BLaER1 treated with 17β-estradiol and CSF1 and Interleukin-3, amounts not matched to agents 10 nM and 100 nM (cell line): ENCODE results near the gene SIX4.
A peak's percentile ranks its signal among the peaks of the same experiment; 100 is the strongest.

Experiments used
- H3K27ac ChIP-seq, 11 experiments: shearing (Covaris generic); formaldehyde crosslinking; 2 replicates each; pipeline ENCODE4 v1.8.1; 2022
- H3K27me3 ChIP-seq, 11 experiments: shearing (Covaris generic); formaldehyde crosslinking; 2 replicates each; pipeline ENCODE4 v1.8.1; 2022
- H3K36me3 ChIP-seq, 11 experiments: shearing (Covaris generic); formaldehyde crosslinking; 2 replicates each; pipeline ENCODE4 v1.8.1; 2022
- H3K4me1 ChIP-seq, 10 experiments: shearing (Covaris generic); formaldehyde crosslinking; 2 replicates each; pipeline ENCODE4 v1.8.1; 2022
- H3K4me2 ChIP-seq, 11 experiments: shearing (Covaris generic); formaldehyde crosslinking; 2 replicates each; pipeline ENCODE4 v1.8.1; 2022
- H3K4me3 ChIP-seq, 10 experiments: shearing (Covaris generic); formaldehyde crosslinking; 2 replicates each; pipeline ENCODE4 v1.8.1; 2022
- H3K9ac ChIP-seq, 11 experiments: shearing (Covaris generic); formaldehyde crosslinking; 2 replicates each; pipeline ENCODE4 v1.8.1; 2022
- H3K9me3 ChIP-seq, 11 experiments: shearing (Covaris generic); formaldehyde crosslinking; replicated peaks in 1 of 11; 2 replicates each; pipeline ENCODE4 v1.8.1; 2022
- H4K20me1 ChIP-seq, 11 experiments: shearing (Covaris generic); formaldehyde crosslinking; 2 replicates each; pipeline ENCODE4 v1.8.1; 2022
- Cebpa-rat ChIP-seq, 11 experiments: shearing (Covaris generic); IDR thresholded peaks; 2 replicates each; pipeline ENCODE4 v1.8.1; 2022

Gene SIX4

DNA sequence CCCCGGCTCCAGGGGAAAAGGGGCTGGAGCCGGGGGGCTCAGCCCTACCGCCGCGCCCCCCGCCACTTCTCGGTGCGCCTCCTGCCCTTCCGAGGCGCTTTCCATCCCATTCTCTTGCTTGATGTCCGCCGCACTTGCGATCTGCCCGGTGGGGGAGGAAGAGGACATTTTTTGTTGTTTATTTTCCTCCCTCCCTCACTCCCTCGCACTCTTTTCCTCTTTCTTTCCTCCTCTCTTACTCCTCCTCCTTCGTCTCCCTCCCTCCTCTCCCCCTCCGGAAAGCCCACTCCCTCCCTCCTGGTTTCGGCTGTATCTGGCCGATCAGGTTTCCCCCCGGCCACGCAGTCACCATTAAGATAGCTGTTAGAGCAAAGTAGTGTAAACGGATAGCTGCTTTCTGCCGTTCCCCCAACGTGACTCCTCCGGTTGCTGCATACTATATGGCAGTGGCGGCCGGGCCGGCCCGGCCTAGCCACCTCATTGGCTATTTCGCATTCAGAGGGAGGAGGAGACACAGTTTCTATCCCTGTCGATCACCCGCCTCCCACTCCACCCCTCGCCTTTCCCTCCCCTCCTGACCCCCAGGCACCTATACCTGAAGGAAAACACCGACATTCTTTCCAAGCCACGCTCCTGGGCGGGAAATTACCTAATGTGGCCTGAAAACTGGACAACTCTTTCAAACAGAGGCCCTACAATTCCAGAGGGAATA, at the start of gene SIX4:
Gene SIX4, minus strand, starts transcription at position 445 of the 712 bp plus-strand sequence. Its CDS starts 277 bp downstream, at position 168.
- Histone ChIP-seq H3K27me3 (peaks cover 73 to 82% (median 75%) of the 10 kb centered on the region in 11 experiments), H3K4me3 (peak within 1 kb of the TSS; percentile 54 to 71 (median 61)), H3K9ac (peak within 1 kb of the TSS in 6 of 11 experiments; percentile 7 to 50 (median 23); a peak in 5 of 22 replicates), H3K9me3 (peaks cover 0 to 15% (median 10%) of the 10 kb centered on the region in 11 experiments; a peak in 14 of 22 replicates), H3K36me3 (no peaks in the 10 kb centered on the region), H4K20me1 (peaks cover 0 to 28% (median 19%) of the 10 kb centered on the region in 11 experiments; a peak in 15 of 22 replicates), H3K27ac (no peak within 1 kb of the TSS), H3K4me2 (peak within 1 kb of the TSS; percentile 89 to 99 (median 96)), H3K4me1 (peaks cover 17 to 22% (median 20%) of the 10 kb centered on the region in 10 experiments)
- TF ChIP-seq Cebpa-rat (IDR thresholded peaks at IDR 0.05): no peak

DNA sequence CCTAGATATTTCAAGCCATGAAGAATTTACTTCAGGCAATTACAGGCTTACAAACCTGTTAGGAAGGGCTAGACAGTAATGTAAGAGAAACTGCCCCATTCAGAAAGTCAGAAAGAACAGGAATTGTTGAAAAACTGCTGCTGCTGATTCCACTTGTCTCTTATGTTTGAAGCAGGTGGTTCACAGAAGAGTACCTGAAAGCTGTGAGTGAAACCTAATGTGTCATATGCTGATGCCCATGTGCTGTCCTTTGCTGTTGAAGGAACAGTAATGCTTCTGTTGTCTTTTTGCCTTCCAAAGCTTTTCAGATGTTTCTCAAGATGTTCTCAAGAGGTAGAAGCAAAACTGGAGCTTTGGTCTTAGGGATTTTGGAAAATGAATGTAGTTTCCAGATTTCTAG, 49.4 kb upstream of the SIX4 start:
- peaks cover 0 to 56% (median 15%) of the 10 kb centered on the region in 11 experiments; a peak in 8 of 22 replicates for H4K20me1 ChIP-seq
- peaks cover 0 to 5% (median 0%) of the 10 kb centered on the region in 11 experiments; a peak in 1 of 22 replicates for H3K36me3 ChIP-seq
- H3K4me3 ChIP-seq: no peak overlapping the region
- no peak for TF ChIP-seq Cebpa-rat (IDR thresholded peaks at IDR 0.05)
- H3K9me3 ChIP-seq: peaks cover 0 to 4% (median 0%) of the 10 kb centered on the region in 11 experiments; a peak in 1 of 22 replicates
- H3K4me2 ChIP-seq: no peak overlapping the region
- no peak overlapping the region for H3K27ac ChIP-seq
- no peak overlapping the region for H3K9ac ChIP-seq
- no peaks in the 10 kb centered on the region for H3K27me3 ChIP-seq
- peaks cover 0 to 6% (median 0%) of the 10 kb centered on the region in 10 experiments; a peak in 3 of 20 replicates for H3K4me1 ChIP-seq

DNA sequence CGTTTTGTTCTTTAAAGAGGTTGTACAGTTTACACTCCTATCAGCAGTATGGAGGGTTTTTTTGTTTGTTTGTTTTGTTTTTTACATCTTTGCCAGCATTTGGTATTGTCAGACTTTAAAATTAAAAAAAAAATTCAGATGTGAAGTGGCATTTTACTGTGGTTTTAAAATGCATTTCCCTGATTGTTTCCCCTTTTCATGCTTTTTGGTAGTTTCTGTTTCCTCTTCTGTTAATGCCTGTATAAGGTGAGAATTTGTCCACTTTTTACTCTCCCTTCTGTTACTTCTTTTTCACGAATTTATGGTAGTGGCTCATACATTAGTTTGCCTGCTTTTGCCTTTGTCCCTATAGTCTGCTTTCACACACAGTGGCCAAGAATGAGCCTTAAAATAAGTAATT, 47.0 kb upstream of the SIX4 start:
- H3K9ac ChIP-seq: no peak overlapping the region
- H3K36me3 ChIP-seq: peaks cover 0 to 5% (median 0%) of the 10 kb centered on the region in 11 experiments; a peak in 1 of 22 replicates
- no peaks in the 10 kb centered on the region for H3K27me3 ChIP-seq
- peaks cover 0 to 4% (median 0%) of the 10 kb centered on the region in 11 experiments; a peak in 2 of 22 replicates for H3K9me3 ChIP-seq
- H3K4me2 ChIP-seq: no peak overlapping the region
- H3K4me3 ChIP-seq: no peak overlapping the region
- peaks cover 0 to 6% (median 0%) of the 10 kb centered on the region in 10 experiments; a peak in 3 of 20 replicates for H3K4me1 ChIP-seq
- no peak for TF ChIP-seq Cebpa-rat (IDR thresholded peaks at IDR 0.05)
- no peak overlapping the region for H3K27ac ChIP-seq
- H4K20me1 ChIP-seq: peaks cover 0 to 55% (median 8%) of the 10 kb centered on the region in 11 experiments; a peak in 7 of 22 replicates

DNA sequence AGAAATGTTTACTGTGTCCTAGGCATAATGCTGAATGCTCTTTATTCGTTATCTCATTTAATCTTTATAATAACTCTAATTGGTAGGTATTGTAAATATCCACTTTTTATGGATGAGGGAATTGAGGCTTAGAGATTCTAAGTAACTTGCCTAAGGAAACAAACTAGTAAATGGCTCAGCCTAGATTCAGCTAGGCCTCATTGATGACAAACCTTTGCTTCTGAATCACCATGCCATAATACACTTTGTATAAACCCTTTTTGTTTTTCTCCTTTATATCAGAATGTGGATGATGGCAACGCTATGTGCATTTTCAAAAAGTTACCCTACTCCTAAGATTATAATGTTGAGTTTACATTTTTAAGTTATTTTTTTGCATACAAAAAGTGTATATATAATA, 44.5 kb upstream of the SIX4 start:
- TF ChIP-seq Cebpa-rat (IDR thresholded peaks at IDR 0.05): no peak
- Histone ChIP-seq H3K4me2 (no peak overlapping the region), H3K27me3 (no peaks in the 10 kb centered on the region), H3K9ac (no peak overlapping the region), H3K4me3 (no peak overlapping the region), H3K4me1 (peaks cover 0 to 6% (median 0%) of the 10 kb centered on the region in 10 experiments; a peak in 3 of 20 replicates), H4K20me1 (peaks cover 0 to 49% (median 7%) of the 10 kb centered on the region in 11 experiments; a peak in 8 of 22 replicates), H3K27ac (no peak overlapping the region), H3K9me3 (peaks cover 0 to 4% (median 0%) of the 10 kb centered on the region in 11 experiments; a peak in 2 of 22 replicates), H3K36me3 (peaks cover 0 to 5% (median 0%) of the 10 kb centered on the region in 11 experiments; a peak in 1 of 22 replicates)

DNA sequence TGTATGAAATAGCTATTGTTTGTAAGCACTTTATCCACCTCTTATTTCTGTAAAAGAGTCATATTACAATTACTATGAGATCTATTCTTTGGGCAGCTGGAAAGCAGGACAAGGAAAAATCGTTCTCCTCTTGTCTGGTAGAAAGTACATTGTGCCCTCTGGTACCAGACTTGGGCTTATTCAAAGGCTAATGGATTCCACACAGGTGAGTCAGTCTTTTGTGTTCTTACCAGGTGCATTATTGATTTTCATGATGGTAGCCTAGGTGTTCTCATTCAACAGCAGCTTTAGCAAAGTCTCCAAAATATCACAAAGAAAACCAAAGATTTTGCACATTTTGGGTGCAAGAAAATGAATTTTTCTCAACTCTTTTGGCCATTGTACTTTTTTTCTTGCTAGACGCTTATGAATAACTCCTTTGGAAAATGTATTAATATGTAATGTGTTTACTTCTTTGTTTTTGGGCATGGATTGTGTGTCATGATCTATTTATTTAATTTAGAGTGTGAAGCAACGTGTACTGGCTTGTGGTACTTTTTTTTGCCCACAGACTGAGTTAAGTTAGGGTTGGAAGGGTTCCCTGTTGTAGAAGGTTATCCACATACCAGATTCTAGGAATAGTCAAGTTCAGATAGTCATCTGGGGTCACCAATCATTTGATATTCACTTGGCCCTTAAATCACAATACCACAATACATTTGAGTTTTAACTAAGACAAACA, 36.7 kb upstream of the SIX4 start:
- H3K9ac ChIP-seq: no peak overlapping the region
- H3K36me3 ChIP-seq: peaks cover 0 to 4% (median 0%) of the 10 kb centered on the region in 11 experiments; a peak in 1 of 22 replicates
- no peak overlapping the region for H3K27ac ChIP-seq
- peaks cover 21 to 94% (median 49%) of the 10 kb centered on the region in 11 experiments; a peak in 21 of 22 replicates for H4K20me1 ChIP-seq
- peaks cover 18 to 30% (median 25%) of the 10 kb centered on the region in 10 experiments for H3K4me1 ChIP-seq
- TF ChIP-seq Cebpa-rat (IDR thresholded peaks at IDR 0.05): no peak
- no peaks in the 10 kb centered on the region for H3K9me3 ChIP-seq
- no peak overlapping the region for H3K4me2 ChIP-seq
- peaks cover 0 to 65% (median under 1%) of the 10 kb centered on the region in 11 experiments; a peak in 12 of 22 replicates for H3K27me3 ChIP-seq
- no peak overlapping the region for H3K4me3 ChIP-seq

DNA sequence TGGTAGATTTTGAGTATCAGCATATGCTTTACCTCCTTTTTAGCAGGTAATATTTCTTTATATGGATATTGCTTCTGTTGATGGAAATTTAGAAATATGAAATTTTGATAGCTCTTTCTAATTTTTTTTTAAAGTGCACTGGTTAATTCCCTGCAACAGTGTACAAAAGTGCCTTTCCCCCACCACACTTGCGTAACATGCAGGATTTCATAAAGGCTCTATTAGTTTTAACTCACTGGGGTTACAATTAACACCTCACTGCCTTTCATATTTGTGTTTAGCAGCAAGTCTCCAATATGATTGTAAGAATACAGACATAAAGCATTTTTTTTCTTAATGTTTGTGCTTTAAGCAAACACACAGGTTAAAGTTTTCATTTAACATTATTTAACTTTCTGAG, 36.1 kb upstream of the SIX4 start:
- H3K4me3 ChIP-seq: no peak overlapping the region
- H3K27ac ChIP-seq: no peak overlapping the region
- H3K9me3 ChIP-seq: no peaks in the 10 kb centered on the region
- no peak overlapping the region for H3K4me2 ChIP-seq
- peaks cover 27 to 99% (median 55%) of the 10 kb centered on the region in 11 experiments; a peak in 21 of 22 replicates for H4K20me1 ChIP-seq
- no peak for TF ChIP-seq Cebpa-rat (IDR thresholded peaks at IDR 0.05)
- peaks cover 0 to 71% (median 6%) of the 10 kb centered on the region in 11 experiments; a peak in 13 of 22 replicates for H3K27me3 ChIP-seq
- peaks cover 18 to 30% (median 25%) of the 10 kb centered on the region in 10 experiments for H3K4me1 ChIP-seq
- no peak overlapping the region for H3K9ac ChIP-seq
- peaks cover 0 to 4% (median 0%) of the 10 kb centered on the region in 11 experiments; a peak in 1 of 22 replicates for H3K36me3 ChIP-seq

DNA sequence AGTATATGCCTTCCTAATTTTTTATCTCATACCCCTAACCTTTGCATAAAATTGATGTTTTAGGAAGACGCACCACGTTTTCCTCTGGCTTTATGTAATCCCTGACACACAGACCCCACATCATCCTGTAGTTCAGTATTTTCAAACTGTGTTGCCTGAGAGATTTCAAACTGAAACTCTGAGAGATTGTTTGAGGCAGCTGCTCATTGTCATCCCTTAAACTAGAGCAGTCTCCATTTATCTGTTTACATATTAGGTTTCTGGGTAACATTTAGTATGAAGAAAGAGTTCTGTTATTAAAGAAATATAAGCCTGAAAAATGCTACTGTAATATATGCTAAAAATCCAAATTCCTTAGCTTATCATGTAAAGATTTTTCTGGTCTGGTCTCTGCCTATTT, 34.7 kb upstream of the SIX4 start:
- TF ChIP-seq Cebpa-rat (IDR thresholded peaks at IDR 0.05): no peak
- peaks cover 26 to 41% (median 37%) of the 10 kb centered on the region in 10 experiments for H3K4me1 ChIP-seq
- peaks cover 39 to 100% (median 66%) of the 10 kb centered on the region in 11 experiments; a peak in 21 of 22 replicates for H4K20me1 ChIP-seq
- 0 out of 22 replicates have a peak overlapping the region, but pooled peaks of 1 of the 11 experiments have one; percentile 24 for H3K27ac ChIP-seq
- peaks cover 0 to 4% (median 0%) of the 10 kb centered on the region in 11 experiments; a peak in 1 of 22 replicates for H3K36me3 ChIP-seq
- no peak overlapping the region for H3K4me3 ChIP-seq
- H3K27me3 ChIP-seq: peaks cover 0 to 82% (median 10%) of the 10 kb centered on the region in 11 experiments; a peak in 14 of 22 replicates
- H3K9me3 ChIP-seq: no peaks in the 10 kb centered on the region
- peak overlapping the region; percentile 65 to 83 (median 76); a peak in 21 of 22 replicates for H3K4me2 ChIP-seq
- H3K9ac ChIP-seq: no peak overlapping the region

DNA sequence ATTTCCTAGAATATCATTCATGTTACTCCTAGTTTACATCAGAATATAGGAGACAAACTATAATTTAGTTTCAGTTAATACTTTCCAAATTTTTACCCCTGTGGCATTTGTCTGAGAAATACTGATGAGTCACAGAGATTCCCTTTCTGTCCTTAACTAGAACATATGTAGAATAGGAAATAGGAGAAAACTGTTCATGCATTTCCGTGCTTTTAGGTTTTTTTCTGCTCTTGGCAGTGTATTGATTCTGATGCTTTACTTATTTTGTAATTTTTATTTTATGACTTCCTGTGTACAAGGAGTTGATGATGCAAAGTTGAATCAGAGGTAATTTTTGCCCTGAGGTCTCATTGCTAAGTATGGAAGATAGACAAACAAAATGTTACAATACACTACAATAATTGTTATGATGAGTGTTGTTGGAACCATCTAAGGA, 33.4 kb upstream of the SIX4 start:
- H3K36me3 ChIP-seq: peaks cover 0 to 4% (median 0%) of the 10 kb centered on the region in 11 experiments; a peak in 1 of 22 replicates
- peaks cover 0 to 90% (median 10%) of the 10 kb centered on the region in 11 experiments; a peak in 14 of 22 replicates for H3K27me3 ChIP-seq
- H3K9ac ChIP-seq: no peak overlapping the region
- 0 out of 22 replicates have a peak overlapping the region, but pooled peaks of 1 of the 11 experiments have one; percentile 24 for H3K27ac ChIP-seq
- TF ChIP-seq Cebpa-rat (IDR thresholded peaks at IDR 0.05): no peak
- H4K20me1 ChIP-seq: peaks cover 52 to 100% (median 71%) of the 10 kb centered on the region in 11 experiments; a peak in 21 of 22 replicates
- H3K4me3 ChIP-seq: no peak overlapping the region
- peak overlapping the region; percentile 65 to 83 (median 76) for H3K4me2 ChIP-seq
- peaks cover 39 to 54% (median 50%) of the 10 kb centered on the region in 10 experiments for H3K4me1 ChIP-seq
- H3K9me3 ChIP-seq: no peaks in the 10 kb centered on the region
